Measurements from ENCODE around the gene TMPRSS6.

DNA sequence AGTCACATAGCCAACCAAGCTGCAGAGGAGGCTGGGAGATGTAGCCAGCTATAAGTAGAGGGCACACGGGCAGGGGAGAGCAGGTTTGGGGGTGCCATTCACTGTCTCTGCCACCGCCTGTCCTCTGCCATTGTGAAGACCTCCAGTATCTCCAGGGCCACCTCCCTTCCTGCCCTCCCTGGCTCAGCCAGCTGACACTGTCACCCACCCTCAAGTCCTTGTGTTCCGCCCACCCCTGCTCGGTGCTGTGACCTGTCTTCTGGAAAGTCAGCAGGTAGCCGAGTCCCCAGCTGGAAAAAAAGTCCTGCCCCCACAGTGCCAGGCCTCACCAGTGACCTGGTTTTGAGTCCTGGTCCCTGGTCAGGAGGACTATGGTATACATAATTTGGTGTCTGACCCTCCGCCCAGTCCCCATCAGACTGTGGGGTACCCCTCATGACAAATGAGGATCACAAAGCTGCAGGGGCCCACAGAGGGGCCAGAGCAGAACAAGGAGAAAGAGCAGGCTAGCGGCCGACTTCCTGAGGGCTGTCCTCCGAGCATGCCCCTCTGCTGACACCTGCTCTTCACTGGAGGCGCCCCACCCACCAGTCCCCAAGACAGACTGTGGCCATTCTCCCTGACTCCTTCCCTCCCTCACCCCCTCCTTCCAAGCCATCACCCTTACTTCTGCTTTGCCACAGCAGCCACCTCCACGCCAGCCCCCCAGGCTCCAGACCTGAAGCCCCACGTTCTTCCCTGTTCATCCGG lies 47.3 kb upstream of the TMPRSS6 start:
- TF ChIP-seq CTCF (conservative IDR thresholded peaks at IDR 0.05 in 1 of 2, IDR thresholded peaks at IDR 0.05 in 1 of 2; ENCODE audit: extremely low read depth in 1 of 2, insufficient read depth in 1 of 2, low read depth in 1 of 2, low read length in 2 of 2) (no peak), EZH2 (IDR thresholded peaks at IDR 0.05; ENCODE audit: borderline replicate concordance, low read length) (no peak)

All from mammary epithelial cell (primary cell).